ENCODE data around the gene WDR70. TPM values are rescaled to one million over a fixed set of nuclear protein-coding genes. Genes with fewer than 3 reads are reported as not detected.

Gene WDR70
- total and polyA plus RNA-seq, 2 donors (not counting 3 experiments of a cell fraction or from before 2014, with no cell fraction given), result 6.7 to 37.3 TPM

- Histone ChIP-seq H3K4me2 (ENCODE audit: insufficient read depth, low read length) (no peak overlapping the region), H3K9me3 (replicated peaks; ENCODE audit: control insufficient read depth, insufficient read depth, low read length) (no peaks in the 10 kb centered on the region), H3K27me3 (ENCODE audit: control insufficient read depth in 2 of 2, insufficient read depth in 2 of 2, low read length in 2 of 2) (no peaks in the 10 kb centered on the region), H3K27ac (ENCODE audit: insufficient read depth, low read depth, low read length) (no peak overlapping the region), H3K4me1 (ENCODE audit: control insufficient read depth, extremely low read depth, insufficient read depth, low read length) (no peaks in the 10 kb centered on the region), H2AFZ (ENCODE audit: low read depth, low read length) (no peak overlapping the region), H3K79me2 (ENCODE audit: control insufficient read depth, insufficient read depth, low read length) (no peaks in the 10 kb centered on the region), H3K4me3 (replicated peaks in 1 of 3; ENCODE audit: insufficient read depth in 1 of 3, low read depth in 1 of 3, low read length in 3 of 3) (no peak overlapping the region), H4K20me1 (replicated peaks; ENCODE audit: control insufficient read depth, extremely low read depth, insufficient read depth, low read length) (no peaks in the 10 kb centered on the region), H3K36me3 (ENCODE audit: control insufficient read depth in 2 of 2, extremely low read depth in 1 of 2, insufficient read depth in 2 of 2, low read length in 2 of 2) (no peaks in the 10 kb centered on the region), H3K9ac (replicated peaks; ENCODE audit: extremely low read depth, insufficient read depth, low read length) (no peak overlapping the region), H3K9me1 (replicated peaks; ENCODE audit: control insufficient read depth, extremely low read depth, insufficient read depth, low read length) (no peaks in the 10 kb centered on the region)
- TF ChIP-seq FOS (IDR thresholded peaks at IDR 0.05; ENCODE audit: borderline replicate concordance, insufficient read depth, low read length) (no peak), MYC (IDR thresholded peaks at IDR 0.05; ENCODE audit: low read depth, low read length) (no peak), JUN (IDR thresholded peaks at IDR 0.05; ENCODE audit: borderline replicate concordance, insufficient read depth, insufficient read length, low read depth) (no peak), POLR2AphosphoS5 (IDR thresholded peaks at IDR 0.05; ENCODE audit: insufficient read depth, low read depth, low read length) (no peak), EZH2 (IDR thresholded peaks at IDR 0.05; ENCODE audit: borderline replicate concordance, low read depth, low read length, severe bottlenecking) (no peak), POLR2A (IDR thresholded peaks at IDR 0.05; ENCODE audit: low read depth, low read length) (no peak), GATA2 (IDR thresholded peaks at IDR 0.05; ENCODE audit: insufficient read depth, insufficient read length, low read depth, low read length) (no peak)
- TF ChIP-seq, protein P1, sequence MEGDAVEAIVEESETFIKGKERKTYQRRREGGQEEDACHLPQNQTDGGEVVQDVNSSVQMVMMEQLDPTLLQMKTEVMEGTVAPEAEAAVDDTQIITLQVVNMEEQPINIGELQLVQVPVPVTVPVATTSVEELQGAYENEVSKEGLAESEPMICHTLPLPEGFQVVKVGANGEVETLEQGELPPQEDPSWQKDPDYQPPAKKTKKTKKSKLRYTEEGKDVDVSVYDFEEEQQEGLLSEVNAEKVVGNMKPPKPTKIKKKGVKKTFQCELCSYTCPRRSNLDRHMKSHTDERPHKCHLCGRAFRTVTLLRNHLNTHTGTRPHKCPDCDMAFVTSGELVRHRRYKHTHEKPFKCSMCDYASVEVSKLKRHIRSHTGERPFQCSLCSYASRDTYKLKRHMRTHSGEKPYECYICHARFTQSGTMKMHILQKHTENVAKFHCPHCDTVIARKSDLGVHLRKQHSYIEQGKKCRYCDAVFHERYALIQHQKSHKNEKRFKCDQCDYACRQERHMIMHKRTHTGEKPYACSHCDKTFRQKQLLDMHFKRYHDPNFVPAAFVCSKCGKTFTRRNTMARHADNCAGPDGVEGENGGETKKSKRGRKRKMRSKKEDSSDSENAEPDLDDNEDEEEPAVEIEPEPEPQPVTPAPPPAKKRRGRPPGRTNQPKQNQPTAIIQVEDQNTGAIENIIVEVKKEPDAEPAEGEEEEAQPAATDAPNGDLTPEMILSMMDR (IDR thresholded peaks at IDR 0.05; ENCODE audit: extremely low read depth in 1 of 2, insufficient read depth in 1 of 2, low read depth in 1 of 2, low read length in 2 of 2), result no peak
- TF ChIP-seq, protein P2, sequence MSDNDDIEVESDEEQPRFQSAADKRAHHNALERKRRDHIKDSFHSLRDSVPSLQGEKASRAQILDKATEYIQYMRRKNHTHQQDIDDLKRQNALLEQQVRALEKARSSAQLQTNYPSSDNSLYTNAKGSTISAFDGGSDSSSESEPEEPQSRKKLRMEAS (IDR thresholded peaks at IDR 0.05; ENCODE audit: insufficient read depth, insufficient read length), result no peak
- no TSS peak for BruUV-seq (replicated peaks)
- no peak for DNase-seq (ENCODE audit: low read depth, low spot score)
- FAIRE-seq, result no peak
- dilution Hi-C loops (cut with MboI; ENCODE audit: extremely low pct_ligation_motif_present, low sequenced_read_pairs), result no loop called here
- ChIA-PET CTCF (interaction anchor here (0.7 to 2.2 kb wide), 3 partner anchors 10 to 65 kb away, joined by 3 to 6 read pairs (median 3); no protein-coding TSS in a partner anchor), POLR2A (no interaction called here)
- intact Hi-C loops (cut with micrococcal nuclease), result no loop called here
Measured at GRCh38 chr5:37565062-37565670, 186.0 kb downstream of the WDR70 start.
